GM20431 (cell line): ENCODE data around the gene RAD51B.

ENCODE experiments used
- in situ Hi-C: fragments of 300-500 bp; cut with MseI, MboI; formaldehyde crosslinking; loops from one replicate; pipeline ENCODE4 v1.15.0; 2020; ENCODE audit warnings: low sequenced_read_pairs; ENCODE audit not compliant: unreplicated experiment

The RAD51B gene

DNA sequence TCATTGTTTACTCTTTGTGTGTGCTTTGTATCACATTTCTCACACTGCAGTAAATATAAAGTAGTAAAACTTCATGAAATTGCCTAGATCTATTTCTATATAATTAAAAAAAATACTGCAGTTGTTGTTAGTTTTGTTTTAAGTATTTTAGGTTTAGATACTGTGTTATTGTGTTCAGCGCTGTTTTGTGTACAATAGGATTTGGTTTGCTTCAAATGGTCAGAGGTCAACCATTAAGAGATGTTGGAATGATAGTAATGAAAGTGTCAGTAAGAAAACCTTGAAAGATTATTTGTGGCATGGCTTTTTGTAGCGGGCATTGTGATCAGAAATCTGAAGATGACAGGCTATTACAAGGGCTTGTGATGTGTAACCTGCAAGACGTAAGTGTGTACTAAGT, 67.9 kb downstream of the RAD51B start:
- in situ Hi-C loops, result no loop called here

DNA sequence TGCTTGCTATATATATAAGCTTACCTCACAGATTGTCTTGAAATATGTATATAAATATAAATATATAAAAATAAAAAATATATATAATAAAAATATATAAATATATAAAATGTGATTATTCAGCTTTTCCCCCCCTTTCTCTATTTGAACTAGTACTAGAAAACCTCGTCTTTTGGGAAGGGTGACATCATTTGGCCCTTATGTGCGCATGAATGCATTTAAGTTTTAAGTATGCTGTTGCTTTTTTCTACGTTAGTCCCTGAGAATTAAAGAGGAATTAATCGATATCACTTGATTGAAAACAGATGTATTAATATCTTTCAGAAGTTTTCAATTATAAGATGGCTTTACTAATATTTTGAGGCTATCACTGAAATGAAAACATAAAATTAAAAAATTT, 69.9 kb downstream of the RAD51B start:
- in situ Hi-C loops, result no loop called here

DNA sequence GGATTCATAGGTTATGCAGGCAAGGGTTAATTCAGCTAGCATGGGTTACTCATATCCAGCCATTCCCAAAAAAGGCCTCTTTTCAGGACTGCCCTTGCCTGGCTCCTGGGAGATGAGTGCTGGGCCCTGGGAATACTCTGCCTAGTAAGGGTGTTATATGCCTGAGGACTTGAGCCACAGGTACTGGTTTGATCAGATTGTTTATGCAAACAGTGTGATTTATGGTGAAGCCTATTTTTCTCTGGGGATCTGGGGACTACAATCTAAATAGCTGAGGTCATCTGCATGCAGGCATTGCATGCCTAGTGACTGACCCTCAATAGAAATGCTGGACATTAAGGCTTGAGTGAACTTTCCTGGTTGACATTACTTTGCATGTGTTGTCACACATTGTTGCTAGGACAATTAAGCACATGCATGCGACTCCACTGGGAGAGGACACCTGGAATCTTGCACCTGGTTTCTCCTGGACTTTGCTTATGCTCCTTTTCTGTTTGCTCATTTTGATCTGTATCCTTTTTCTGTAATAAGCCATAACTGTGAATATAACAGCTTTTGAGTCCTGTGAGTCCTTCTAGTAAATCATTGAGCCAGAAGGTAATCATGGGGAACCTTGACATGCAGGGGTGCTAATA, 73.0 kb downstream of the RAD51B start:
- in situ Hi-C loops, result no loop called here

DNA sequence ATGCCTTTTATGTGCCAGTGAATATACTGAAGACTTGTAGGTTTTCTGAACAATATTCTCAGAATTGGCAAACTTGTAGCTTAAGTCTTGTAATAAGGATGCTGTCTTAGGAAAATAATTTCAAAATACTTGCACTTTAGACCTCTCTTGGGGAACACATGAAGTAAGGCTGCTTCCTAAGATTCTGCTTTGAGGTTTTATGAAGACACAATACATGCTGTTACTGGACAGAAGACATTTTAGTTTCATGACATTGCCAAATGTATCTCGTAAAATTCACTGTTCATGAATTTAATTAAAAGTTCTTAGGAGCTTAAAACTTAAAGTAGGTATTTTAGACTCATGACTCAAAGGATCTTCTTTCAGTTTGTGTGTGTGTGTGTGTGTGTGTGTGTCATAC, 80.7 kb downstream of the RAD51B start:
- in situ Hi-C loops, result no loop called here

DNA sequence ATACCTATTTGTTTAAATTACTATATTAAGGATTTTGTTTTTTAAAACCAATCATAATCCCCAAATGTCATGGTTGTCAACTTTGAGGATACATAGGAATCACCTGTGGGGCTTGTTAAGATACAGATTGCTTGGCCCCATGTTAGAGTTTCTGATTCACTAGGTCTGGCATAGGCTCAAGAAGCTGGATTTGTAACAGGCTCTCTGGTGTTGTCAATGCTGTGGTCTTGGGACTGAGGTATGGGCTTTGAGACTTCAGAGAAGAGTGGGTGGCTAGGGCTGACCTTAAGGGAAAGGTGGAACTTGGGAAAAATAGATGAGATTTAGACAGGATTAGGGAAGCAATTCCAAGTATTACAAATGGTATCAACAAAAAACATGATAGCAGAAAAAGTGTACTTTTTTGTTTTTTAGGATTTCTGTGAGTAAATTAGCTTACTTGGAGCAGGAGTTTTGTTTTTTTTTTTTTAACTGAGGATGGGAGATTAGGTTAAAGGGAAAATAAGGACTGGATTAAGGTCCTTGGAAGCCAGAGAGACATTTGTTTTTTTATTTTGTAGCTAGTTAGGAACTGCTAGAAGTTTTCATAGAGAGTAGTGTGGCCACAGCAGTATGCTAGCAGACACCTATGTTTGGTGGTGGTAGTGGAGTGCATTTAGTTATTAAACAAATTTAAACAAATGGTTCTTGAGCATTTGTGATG, 88.6 kb downstream of the RAD51B start:
- in situ Hi-C loops, result no loop called here

DNA sequence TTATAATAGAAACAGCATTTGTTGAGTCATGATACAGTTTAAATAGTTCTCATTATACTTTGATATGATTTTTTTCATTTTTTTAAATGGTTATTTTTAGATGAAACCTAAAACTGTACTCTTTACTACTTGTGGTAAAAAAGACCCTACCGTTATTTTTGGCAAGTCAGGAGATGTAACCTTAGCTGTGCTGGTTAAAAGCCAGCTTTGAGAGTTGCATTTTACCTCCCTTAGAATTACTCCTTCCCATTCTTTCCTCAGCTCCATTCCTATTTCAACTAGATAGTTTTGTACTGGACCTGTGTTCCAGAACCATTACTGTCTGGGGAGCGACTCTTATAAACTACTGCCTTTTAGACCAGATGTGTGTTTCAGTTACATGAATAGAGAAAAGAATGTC, 92.0 kb downstream of the RAD51B start:
- in situ Hi-C loops, result no loop called here

DNA sequence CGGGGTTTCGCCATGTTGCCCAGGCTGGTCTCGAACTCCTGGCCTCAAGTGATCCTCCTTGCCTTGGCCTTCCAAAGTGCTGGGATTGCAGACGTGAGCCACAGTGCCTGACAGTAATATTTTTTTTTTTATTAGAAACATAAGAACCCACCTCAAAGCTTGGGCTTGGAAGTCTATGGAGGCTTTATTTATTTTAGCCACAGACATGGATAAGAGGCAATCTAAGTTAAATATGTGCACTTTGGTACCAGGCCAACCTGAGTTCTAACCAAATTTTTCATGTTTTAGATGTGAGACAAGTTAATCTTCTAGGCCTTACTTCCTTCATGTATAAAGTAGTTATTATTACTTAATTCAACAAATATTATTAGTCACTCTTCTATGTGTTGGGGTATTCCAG, 96.9 kb downstream of the RAD51B start:
- in situ Hi-C loops, result no loop called here

DNA sequence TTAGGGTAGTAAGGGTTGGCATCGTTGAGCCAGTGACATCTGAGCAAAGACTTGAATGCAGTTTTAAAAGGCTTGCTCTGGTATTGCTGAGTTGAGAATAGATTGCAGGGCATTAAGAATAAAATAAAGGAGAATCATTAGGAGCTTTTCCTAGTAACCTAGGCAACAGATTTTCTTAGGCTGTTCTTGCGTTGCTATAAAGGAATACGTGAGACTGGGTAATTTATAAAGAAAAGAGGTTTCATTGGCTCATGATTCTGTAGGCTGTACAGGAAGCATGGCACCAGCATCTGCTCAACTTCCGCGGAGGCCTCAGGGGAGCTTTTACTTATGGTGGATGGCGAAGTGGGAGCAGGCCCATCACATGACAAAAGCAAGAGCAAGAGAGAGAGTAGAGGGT, 97.4 kb downstream of the RAD51B start:
- in situ Hi-C loops, result no loop called here

DNA sequence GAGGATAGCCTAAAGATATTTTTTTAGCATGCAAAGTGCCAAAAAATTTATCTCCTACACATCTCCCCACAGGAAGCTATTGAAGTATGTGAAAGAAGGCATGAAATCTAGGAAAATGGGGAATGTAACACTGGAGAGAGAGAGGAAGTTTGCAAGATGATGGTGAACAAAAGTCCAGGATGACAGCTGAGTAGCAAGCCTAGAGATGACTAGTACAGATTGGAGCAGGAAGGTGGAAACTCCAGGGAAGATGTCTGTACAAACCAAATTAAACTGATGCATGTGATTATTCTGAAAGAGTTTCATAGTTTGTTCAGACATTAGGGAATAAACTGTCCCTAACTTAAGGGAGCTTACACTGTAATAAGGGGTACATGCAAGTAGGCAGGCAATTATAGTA, 99.3 kb downstream of the RAD51B start:
- in situ Hi-C loops, result no loop called here

DNA sequence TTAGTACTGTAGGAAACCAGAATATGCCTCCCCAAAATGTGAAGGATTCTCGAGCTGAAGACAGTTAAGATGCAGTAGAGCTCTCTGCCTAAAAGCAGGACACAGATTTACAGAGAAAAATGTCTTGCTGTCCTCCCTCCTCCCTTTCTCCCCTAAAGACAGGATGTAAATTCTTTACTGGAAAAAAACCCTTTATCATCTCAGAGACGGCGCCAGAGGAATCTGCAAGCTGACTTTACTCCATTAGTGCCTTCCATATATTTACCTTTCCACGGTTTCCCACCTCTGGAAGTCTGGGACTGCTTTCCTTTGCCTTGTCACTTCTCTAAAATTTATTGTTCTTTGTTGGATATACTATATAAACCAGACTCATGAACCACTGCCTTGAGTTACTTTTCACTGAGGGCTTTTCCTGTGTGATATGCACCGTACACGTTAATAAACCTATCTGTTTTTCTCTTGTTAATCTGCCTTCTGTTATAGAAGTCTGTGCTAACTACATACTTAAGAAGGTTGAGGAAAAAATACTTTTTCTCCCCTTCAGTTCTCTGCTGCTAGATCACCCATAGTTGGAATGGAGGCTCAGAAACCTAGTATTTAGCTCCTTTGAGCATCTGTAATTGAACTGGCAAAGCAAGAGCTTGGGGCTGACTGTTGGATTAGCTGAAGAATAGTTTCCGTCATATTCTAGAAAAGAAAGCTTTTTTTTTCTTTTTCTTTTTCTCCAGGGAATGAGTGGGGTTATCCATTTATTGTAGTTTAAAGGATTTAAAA, 99.9 kb downstream of the RAD51B start:
- in situ Hi-C loops, result no loop called here

DNA sequence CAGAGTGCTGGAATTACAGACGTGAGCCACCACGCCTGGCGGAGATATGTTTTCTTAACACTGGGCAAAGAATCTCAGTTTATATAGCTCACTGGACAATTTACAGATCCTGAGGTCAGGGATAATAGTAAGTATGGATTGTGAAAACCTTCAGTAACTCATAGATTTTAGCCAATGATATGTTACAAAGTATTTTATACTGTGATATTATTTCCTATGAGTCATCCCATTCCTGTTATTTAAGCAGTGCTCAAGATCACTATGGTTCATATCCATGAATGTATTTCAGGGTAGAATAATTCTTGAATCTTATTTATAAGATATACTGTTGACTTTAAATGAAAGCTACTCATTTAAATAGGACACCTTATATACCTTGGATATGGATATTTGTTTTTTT, 107.2 kb downstream of the RAD51B start:
- in situ Hi-C loops, result loop anchor here (25.0 kb wide), 1 partner anchor 485 kb away; no protein-coding TSS in a partner anchor

DNA sequence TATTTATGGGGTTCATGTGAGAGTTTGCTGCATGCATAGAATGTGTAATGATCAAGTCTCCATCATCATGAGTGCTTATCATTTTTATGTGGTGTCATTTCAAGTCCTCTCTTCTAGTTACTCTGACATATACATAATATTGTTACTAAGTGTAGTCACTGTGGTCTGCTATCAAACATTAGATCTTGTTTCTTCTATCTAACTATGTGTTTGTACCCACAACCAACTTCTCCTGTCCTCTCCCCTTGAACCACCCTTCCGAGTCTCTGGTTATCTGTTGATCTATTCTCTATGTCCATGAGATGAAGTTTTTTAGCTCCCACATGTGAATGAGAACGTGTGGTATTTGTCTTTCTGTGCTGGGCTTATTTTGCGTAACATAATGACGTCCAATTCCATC, 107.7 kb downstream of the RAD51B start:
- in situ Hi-C loops, result loop anchor here (25.0 kb wide), 1 partner anchor 485 kb away; no protein-coding TSS in a partner anchor

DNA sequence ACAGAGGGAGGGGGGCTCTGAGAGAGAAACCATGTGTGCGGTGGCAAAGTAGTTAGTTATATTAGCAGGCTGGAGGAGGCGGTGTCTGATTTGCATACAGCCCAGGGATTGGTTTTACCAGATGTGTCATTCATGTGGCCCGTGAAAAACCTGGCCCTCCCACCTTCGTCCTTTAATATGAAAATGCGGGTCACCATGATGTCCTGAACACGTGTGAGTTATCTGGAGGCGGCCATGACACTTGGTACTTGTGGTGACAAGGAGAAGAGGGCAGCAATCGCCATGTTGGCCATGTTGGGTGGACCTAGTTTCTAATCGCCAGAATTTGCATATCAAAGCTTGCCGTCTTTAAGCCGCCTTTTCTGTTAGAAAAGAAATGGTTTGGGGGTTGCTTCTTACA, 108.8 kb downstream of the RAD51B start:
- in situ Hi-C loops, result loop anchor here (25.0 kb wide), 1 partner anchor 484 kb away; no protein-coding TSS in a partner anchor

DNA sequence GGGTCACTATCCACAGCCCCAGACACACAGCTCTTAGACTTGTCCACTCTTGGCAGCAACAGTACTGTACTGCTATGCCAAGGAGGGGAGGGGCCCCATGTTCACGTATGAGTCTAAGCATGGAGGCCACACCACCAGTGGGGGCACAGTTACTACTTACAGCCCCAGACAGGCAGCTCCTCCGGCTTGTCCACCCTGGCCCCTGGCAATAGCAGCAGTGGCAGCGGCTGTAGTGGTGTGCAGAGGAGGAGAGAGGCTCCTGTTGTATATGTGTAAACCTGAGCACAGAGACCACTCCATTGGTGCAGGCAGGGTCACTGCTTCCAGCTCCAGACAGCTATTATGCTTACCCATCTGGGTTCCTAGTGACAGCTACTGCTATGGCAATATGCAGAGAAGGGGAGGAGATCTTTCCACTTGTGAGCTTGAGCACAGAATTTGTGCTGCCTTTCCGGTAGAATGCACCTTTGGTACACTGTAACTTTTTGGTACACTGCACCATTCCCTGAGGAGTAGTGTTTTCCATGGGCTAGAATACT, 113.2 kb downstream of the RAD51B start:
- in situ Hi-C loops, result loop anchor here (10.0 to 25.0 kb wide), 2 partner anchors 480 to 892 kb away; no protein-coding TSS in a partner anchor

DNA sequence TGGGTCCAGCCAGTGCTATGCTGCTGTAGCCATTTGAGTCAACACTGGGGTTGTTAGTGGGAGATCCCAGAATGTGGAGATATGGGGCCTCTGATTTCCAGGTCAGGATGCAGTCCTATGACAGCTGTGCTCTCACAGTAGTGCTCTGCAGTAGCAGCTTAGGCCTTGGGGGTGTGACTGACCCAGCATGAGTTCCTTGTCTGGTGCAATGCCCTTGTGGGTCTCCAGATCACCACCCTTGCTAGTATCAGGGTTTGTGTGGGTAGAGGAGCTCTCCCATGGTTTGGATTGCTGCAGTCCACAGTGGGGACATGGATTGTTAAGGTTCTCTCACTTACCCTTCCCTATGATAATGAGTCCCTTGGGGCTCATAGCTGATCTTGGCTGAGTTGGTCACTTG, 113.7 kb downstream of the RAD51B start:
- in situ Hi-C loops, result loop anchor here (10.0 to 25.0 kb wide), 2 partner anchors 479 to 892 kb away; no protein-coding TSS in a partner anchor

DNA sequence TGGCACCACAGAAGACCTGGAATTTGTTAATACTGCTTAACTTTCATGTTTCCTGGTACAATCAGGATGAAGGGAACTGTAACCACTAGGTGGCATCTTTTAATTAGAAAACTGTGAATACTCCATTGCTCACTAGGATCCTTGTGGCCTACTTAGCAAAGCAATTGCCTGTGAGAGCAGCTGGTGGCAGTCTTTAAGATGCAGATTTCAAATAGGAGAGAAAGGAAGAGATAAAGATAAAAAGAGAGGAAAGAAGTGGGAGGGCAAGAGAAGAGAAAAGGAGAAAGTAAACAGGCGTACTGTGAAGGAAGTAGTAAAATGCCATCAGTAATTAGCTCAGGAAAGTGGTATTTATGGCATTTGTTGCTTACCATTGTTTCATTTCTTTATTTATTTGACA, 114.5 kb downstream of the RAD51B start:
- in situ Hi-C loops, result loop anchor here (10.0 to 25.0 kb wide), 2 partner anchors 478 to 891 kb away; no protein-coding TSS in a partner anchor

DNA sequence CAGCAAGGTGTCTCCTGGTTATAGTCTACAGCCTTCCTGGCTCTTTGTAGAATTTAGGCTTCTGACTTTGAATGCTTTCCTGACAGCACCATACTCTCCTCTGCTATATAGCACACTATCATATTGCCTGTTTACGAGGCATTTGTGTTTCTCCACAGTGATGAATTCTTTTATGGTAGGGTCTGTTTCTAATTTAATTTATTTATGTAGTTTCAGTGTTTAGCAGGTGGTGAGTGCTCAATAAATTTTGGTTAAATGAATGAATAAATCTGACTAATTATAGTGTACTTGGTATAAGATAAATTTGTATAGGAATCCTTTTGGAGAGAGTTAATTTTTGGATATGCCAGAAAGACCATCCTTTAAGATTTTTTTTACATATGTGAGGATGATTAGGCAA, 115.3 kb downstream of the RAD51B start:
- in situ Hi-C loops, result loop anchor here (10.0 to 25.0 kb wide), 2 partner anchors 477 to 890 kb away; no protein-coding TSS in a partner anchor

DNA sequence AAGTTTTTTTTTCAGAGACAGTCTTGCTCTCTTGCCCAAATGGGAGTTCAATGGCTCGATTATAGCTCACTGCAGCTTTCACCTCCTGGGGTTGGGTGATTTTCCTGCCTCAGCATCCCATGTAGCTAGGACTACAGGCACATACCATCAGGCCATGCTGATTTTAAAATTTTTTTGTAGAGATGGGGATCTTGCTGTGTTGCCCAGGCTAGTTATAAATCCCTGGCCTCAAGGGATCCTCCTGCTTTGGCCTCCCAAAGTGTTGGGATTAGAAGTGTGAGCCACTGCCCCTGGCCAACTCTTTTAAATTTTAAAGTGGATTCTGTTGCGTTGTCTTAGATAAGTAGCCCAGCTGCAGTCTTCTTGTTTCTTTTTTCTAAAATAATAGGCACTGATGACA, 115.8 kb downstream of the RAD51B start:
- in situ Hi-C loops, result loop anchor here (10.0 to 25.0 kb wide), 2 partner anchors 477 to 889 kb away; no protein-coding TSS in a partner anchor

DNA sequence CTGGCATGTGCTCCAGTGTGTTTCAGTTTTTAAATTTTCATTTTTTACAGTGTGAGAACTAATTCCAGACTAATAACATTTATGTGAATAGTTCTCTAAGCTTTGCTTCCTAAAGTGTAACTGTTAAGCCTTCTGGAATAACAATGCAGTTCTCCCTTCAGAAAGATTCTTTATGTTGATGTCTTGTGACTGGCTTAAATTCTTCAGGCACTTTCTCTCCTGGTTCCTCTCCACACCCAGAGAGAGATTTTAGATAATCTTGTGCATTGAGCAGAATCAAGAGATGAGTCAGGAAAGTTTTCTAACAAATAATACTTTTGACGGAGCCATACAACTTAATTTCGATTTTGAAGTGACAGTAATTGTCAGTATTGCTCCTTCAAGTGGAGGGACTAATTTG, 118.5 kb downstream of the RAD51B start:
- in situ Hi-C loops, result loop anchor here (10.0 to 25.0 kb wide), 2 partner anchors 474 to 887 kb away; no protein-coding TSS in a partner anchor
